ENCODE results near the gene TOGARAM1.

Gene TOGARAM1, protein sequence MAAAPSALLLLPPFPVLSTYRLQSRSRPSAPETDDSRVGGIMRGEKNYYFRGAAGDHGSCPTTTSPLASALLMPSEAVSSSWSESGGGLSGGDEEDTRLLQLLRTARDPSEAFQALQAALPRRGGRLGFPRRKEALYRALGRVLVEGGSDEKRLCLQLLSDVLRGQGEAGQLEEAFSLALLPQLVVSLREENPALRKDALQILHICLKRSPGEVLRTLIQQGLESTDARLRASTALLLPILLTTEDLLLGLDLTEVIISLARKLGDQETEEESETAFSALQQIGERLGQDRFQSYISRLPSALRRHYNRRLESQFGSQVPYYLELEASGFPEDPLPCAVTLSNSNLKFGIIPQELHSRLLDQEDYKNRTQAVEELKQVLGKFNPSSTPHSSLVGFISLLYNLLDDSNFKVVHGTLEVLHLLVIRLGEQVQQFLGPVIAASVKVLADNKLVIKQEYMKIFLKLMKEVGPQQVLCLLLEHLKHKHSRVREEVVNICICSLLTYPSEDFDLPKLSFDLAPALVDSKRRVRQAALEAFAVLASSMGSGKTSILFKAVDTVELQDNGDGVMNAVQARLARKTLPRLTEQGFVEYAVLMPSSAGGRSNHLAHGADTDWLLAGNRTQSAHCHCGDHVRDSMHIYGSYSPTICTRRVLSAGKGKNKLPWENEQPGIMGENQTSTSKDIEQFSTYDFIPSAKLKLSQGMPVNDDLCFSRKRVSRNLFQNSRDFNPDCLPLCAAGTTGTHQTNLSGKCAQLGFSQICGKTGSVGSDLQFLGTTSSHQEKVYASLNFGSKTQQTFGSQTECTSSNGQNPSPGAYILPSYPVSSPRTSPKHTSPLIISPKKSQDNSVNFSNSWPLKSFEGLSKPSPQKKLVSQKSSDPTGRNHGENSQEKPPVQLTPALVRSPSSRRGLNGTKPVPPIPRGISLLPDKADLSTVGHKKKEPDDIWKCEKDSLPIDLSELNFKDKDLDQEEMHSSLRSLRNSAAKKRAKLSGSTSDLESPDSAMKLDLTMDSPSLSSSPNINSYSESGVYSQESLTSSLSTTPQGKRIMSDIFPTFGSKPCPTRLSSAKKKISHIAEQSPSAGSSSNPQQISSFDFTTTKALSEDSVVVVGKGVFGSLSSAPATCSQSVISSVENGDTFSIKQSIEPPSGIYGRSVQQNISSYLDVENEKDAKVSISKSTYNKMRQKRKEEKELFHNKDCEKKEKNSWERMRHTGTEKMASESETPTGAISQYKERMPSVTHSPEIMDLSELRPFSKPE (N-terminal part only)

DNA sequence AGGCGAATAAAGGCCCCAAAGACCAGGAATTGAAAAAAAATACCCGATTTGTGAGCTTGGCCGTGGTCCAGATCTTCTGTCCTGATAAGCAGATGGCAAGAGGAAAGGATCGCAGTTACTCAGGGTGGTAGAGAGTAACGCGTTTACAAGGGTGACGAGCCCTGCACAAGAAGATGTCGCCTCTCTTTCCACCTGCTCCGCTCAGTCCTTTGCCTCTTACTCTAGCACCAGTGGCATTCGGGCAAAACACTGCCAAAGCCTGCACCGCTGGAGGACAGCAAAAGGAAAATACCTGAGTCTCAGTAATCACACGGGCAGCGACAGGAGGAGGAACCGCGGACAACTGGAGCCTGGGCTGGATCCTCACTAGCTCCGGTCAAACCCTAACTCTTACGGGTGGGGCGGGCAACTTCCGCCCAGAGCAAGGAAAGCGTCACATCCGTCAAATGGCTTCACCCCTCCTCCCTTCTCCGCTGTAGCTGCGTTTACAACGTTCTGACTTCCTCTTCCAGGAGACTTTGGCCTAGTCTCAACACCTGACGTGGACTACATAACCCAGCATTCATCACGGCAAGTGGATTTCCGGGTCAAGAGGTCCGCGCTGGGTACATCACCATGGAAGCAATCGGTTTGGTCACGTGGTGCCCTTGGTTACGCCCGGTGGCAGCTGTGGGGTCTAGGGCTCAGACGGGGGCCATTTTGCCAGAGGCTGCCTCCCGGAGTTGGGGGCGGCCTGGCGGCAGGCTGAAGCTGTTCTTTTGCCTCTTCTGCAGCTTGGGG, at the start of gene TOGARAM1, which contains the start of gene KLHL28:
TSS of gene TOGARAM1 (plus strand) at position 637 of the 780 bp plus-strand sequence. CDS start 232 bp downstream, outside the sequence.
TSS of gene KLHL28 (minus strand) at position 394 of the 780 bp plus-strand sequence. CDS start 16,019 bp downstream, outside the sequence.
- peak; percentile 100 for DNase-seq (ENCODE audit: low read depth)
- peak within 1 kb of the TSS; percentile 85 for H3K4me3 ChIP-seq (ENCODE audit: low read depth, low read length)
- TF ChIP-seq, protein P1, sequence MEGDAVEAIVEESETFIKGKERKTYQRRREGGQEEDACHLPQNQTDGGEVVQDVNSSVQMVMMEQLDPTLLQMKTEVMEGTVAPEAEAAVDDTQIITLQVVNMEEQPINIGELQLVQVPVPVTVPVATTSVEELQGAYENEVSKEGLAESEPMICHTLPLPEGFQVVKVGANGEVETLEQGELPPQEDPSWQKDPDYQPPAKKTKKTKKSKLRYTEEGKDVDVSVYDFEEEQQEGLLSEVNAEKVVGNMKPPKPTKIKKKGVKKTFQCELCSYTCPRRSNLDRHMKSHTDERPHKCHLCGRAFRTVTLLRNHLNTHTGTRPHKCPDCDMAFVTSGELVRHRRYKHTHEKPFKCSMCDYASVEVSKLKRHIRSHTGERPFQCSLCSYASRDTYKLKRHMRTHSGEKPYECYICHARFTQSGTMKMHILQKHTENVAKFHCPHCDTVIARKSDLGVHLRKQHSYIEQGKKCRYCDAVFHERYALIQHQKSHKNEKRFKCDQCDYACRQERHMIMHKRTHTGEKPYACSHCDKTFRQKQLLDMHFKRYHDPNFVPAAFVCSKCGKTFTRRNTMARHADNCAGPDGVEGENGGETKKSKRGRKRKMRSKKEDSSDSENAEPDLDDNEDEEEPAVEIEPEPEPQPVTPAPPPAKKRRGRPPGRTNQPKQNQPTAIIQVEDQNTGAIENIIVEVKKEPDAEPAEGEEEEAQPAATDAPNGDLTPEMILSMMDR (IDR thresholded peaks at IDR 0.05; ENCODE audit: control insufficient read depth, extremely low read depth, insufficient read depth) = no peak

- TF ChIP-seq, protein P1 (IDR thresholded peaks at IDR 0.05; ENCODE audit: control insufficient read depth, extremely low read depth, insufficient read depth) = no peak
- no peak for DNase-seq (ENCODE audit: low read depth)
- H3K4me3 ChIP-seq (ENCODE audit: low read depth, low read length) = no peak overlapping the region
These were observed 47.1 kb upstream of the TOGARAM1 start for GRCh38 chr14:44914849-44915248.

GRCh38 chr14:44928793-44929192, 33.2 kb upstream of the TOGARAM1 start:
- TF ChIP-seq, protein P1 (IDR thresholded peaks at IDR 0.05; ENCODE audit: control insufficient read depth, extremely low read depth, insufficient read depth) = no peak
- DNase-seq (ENCODE audit: low read depth) = no peak
- H3K4me3 ChIP-seq (ENCODE audit: low read depth, low read length) = no peak overlapping the region

DNA sequence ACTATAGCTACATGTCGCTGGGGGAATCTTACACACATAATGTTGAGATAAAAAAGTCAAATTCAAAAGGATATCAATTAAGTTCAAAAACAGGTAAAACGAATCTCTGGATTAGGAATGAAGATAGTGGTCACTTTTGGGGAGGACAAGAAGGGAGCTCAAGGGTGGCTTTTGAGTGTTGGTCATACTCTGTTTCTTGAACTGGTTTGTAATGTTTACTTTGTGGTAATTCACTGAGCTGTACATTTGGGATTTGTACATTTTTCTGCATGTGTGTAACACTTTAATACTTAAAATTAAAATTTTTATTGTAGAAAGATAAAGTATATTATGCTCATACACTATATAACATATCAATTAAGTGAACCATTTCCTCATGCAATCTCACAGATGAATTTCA, 26.8 kb upstream of the TOGARAM1 start:
- H3K4me3 ChIP-seq (ENCODE audit: low read depth, low read length) = no peak overlapping the region
- TF ChIP-seq, protein P1 (IDR thresholded peaks at IDR 0.05; ENCODE audit: control insufficient read depth, extremely low read depth, insufficient read depth) = no peak
- DNase-seq (ENCODE audit: low read depth) = no peak

GRCh38 chr14:44937547-44937946, 24.4 kb upstream of the TOGARAM1 start:
- no peak overlapping the region for H3K4me3 ChIP-seq (ENCODE audit: low read depth, low read length)
- DNase-seq (ENCODE audit: low read depth) = no peak
- TF ChIP-seq, protein P1 (IDR thresholded peaks at IDR 0.05; ENCODE audit: control insufficient read depth, extremely low read depth, insufficient read depth) = no peak

DNA sequence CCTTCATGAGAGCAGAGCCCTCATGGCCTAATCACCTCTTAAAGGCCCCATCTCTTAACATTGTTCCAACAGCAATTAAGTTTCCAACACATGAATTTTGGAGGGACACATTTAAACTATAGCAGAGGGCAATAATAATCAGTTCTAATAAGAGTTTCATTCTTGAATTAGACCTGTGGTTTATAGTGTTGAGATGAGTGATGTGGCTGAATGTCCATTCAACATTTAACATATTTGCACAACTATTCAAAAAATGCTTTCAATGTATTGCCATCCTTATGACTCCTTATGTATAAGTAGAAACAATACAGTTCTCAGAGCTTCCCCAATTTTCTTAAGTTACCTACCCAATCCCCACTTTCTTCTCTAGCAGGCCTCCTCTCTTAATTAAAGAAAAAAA, 21.8 kb upstream of the TOGARAM1 start:
- DNase-seq (ENCODE audit: low read depth) = no peak
- TF ChIP-seq, protein P1 (IDR thresholded peaks at IDR 0.05; ENCODE audit: control insufficient read depth, extremely low read depth, insufficient read depth) = no peak
- no peak overlapping the region for H3K4me3 ChIP-seq (ENCODE audit: low read depth, low read length)

Data from LNCaP clone FGC (cell line).